Calu3 (cell line): Measurements from ENCODE around the gene BTBD7. TPM values are rescaled to one million over a fixed set of nuclear protein-coding genes. Genes with fewer than 3 reads are reported as not detected.

Experiments
- BruUV-seq: library from RNA; stranded (reverse); fragments of 400-500 nt; replicated peaks from 2 replicates; lab custom pipeline; 2021; lab: Mats Ljungman, UMichigan
- CTCF ChIA-PET: fragments of 300-600 bp; sonication (Branson Sonifier 250); formaldehyde crosslinking; loops from one replicate; lab custom pipeline; 2022; ENCODE audit warnings: antibody characterized with exemption; lab: Charles Lee
- DNase-seq: peaks from one replicate; pipeline ENCODE4 v3.0.0; 2022
- H3K27ac Mint-ChIP-seq: one replicate; pipeline ENCODE4 v1.8.0; 2022; ENCODE audit warnings: mixed read lengths; ENCODE audit not compliant: unreplicated experiment
- H3K27me3 Mint-ChIP-seq: one replicate; pipeline ENCODE4 v1.8.0; 2022; ENCODE audit warnings: mixed read lengths; ENCODE audit not compliant: unreplicated experiment
- H3K36me3 Mint-ChIP-seq: one replicate; pipeline ENCODE4 v1.8.0; 2022; ENCODE audit warnings: mild to moderate bottlenecking, moderate library complexity, mixed read lengths; ENCODE audit not compliant: insufficient read depth, unreplicated experiment
- H3K4me1 Mint-ChIP-seq: one replicate; pipeline ENCODE4 v1.8.0; 2022; ENCODE audit warnings: mild to moderate bottlenecking, low read depth, mixed read lengths; ENCODE audit not compliant: unreplicated experiment
- H3K4me3 Mint-ChIP-seq: one replicate; pipeline ENCODE4 v1.8.0; 2022; ENCODE audit warnings: mild to moderate bottlenecking, low read depth, moderate library complexity, mixed read lengths; ENCODE audit not compliant: unreplicated experiment
- H3K9me3 Mint-ChIP-seq: one replicate; pipeline ENCODE4 v1.8.0; 2022; ENCODE audit warnings: low read depth, mixed read lengths; ENCODE audit not compliant: unreplicated experiment
- CTCF ChIP-seq: fragments of 200-600 bp; IDR thresholded peaks from one replicate; pipeline ENCODE4 v1.8.0; 2022; ENCODE audit warnings: antibody characterized with exemption; ENCODE audit not compliant: unreplicated experiment
- intact Hi-C: fragments of 100-400 bp; cut with micrococcal nuclease; formaldehyde crosslinking; loops from one replicate; pipeline ENCODE4 v1.10.0; 2022; ENCODE audit not compliant: unreplicated experiment
- total RNA-seq: library from RNA; stranded (reverse); gene quantifications from 2 replicates; pipeline ENCODE4 v1.2.3, GENCODE V29; 2022

Gene BTBD7
- total RNA-seq, 1 experiment from 2014 or later = 42.0 TPM

- Mint-ChIP-seq H3K27ac (no peak overlapping the region), H3K9me3 (no peaks in the 10 kb centered on the region), H3K27me3 (no peaks in the 10 kb centered on the region), H3K4me3 (no peak overlapping the region), H3K36me3 (no peaks in the 10 kb centered on the region), H3K4me1 (no peaks in the 10 kb centered on the region)
- TF ChIP-seq CTCF = no peak
- no TSS peak for BruUV-seq
- CTCF ChIA-PET = no interaction called here
- intact Hi-C loops = no loop called here
- DNase-seq = no peak
Observed at GRCh38 chr14:93347850-93348249, 15.0 kb upstream of the BTBD7 start.

GRCh38 chr14:93346926-93347721, 14.3 kb upstream of the BTBD7 start, which contains the start of gene COX8C:
TSS of gene COX8C (plus strand) at chr14:93347182. CDS start at chr14:93347269, 87 bp downstream.
- CTCF ChIA-PET = no interaction called here
- H3K9me3 Mint-ChIP-seq = no peaks in the 10 kb centered on the region

GRCh38 chr14:93343797-93344196, 11.0 kb upstream of the BTBD7 start:
- H3K36me3 Mint-ChIP-seq = no peaks in the 10 kb centered on the region
- H3K27ac Mint-ChIP-seq = no peak overlapping the region
- no peak for TF ChIP-seq CTCF
- CTCF ChIA-PET = no interaction called here
- no TSS peak for BruUV-seq
- H3K27me3 Mint-ChIP-seq = no peaks in the 10 kb centered on the region
- H3K9me3 Mint-ChIP-seq = no peaks in the 10 kb centered on the region
- no peak for DNase-seq
- H3K4me3 Mint-ChIP-seq = no peak overlapping the region
- intact Hi-C loops = no loop called here
- H3K4me1 Mint-ChIP-seq = no peaks in the 10 kb centered on the region

More at GRCh38 chr14:93346926-93347721, 14.3 kb upstream of the BTBD7 start, which contains the start of gene COX8C:
- Mint-ChIP-seq H3K4me1 (no peaks in the 10 kb centered on the region), H3K36me3 (no peaks in the 10 kb centered on the region), H3K27ac (no peak within 1 kb of the TSS), H3K4me3 (no peak within 1 kb of the TSS), H3K27me3 (no peaks in the 10 kb centered on the region)
- no peak for DNase-seq
- BruUV-seq = no TSS peak
- intact Hi-C loops = no loop called here
- no peak for TF ChIP-seq CTCF

- no peaks in the 10 kb centered on the region for H3K27me3 Mint-ChIP-seq
- H3K4me3 Mint-ChIP-seq = no peak overlapping the region
- no peaks in the 10 kb centered on the region for H3K36me3 Mint-ChIP-seq
- intact Hi-C loops = no loop called here
- H3K27ac Mint-ChIP-seq = no peak overlapping the region
- BruUV-seq = no TSS peak
- no peak for TF ChIP-seq CTCF
- CTCF ChIA-PET = no interaction called here
- H3K9me3 Mint-ChIP-seq = no peaks in the 10 kb centered on the region
- DNase-seq = no peak
- no peaks in the 10 kb centered on the region for H3K4me1 Mint-ChIP-seq
Observed at GRCh38 chr14:93343266-93343665, 10.4 kb upstream of the BTBD7 start.
